HG03175 (cell line): ENCODE data around the gene PARD3B.

Experiments
- ATAC-seq: cut with Tn5 transposase; IDR thresholded peaks from one replicate; pipeline ENCODE4 v1.9.1; 2021; ENCODE audit warnings: mild to moderate bottlenecking, moderate library complexity; ENCODE audit not compliant: unreplicated experiment

Gene PARD3B

DNA sequence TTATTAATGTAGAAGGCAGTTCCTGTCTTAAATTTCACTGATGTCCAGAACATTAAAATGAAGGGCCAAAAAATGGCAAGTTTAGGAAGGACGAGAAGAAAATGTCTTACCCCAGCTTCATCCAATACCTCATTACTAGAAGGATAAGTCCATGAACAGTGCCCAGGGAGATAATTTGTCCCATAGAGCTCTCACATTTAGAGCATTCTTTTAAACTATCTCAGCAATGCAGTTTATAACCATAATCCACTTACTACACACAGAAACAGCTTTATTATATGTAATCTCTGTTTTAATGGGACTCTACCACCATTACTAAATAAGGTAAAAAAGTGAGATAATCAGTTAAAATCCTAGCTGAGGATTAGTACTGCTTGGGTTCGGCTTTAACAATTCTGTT, 142.5 kb downstream of the PARD3B start:
- ATAC-seq = no peak

DNA sequence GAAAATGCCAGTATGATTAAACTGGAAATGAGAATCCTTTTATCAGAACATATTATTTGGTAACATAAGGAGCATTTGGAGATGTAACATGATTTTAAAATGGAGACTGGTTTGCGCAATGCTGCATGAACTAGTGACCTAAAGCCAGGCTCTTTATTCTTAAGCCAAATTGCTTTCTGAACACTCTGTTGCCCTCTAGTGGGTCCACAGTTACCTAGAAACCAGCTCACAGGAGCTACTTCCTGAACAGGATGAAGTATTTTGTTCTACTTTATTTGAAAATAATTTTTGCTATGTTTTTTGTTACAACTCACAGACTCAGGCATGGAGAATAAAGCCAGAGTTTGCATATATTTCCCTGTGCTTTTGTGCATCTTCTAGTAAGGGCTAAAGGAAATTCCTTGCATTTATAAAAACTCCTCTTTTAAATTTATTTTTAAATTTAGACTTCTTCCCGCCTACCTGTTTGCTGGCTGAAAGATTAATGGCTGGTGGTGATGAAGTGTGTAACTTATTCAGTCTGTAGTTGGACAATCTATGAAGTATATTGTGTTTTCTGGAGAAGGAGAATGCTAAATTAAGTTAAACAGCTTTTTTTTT, 146.7 kb downstream of the PARD3B start:
- no peak for ATAC-seq

DNA sequence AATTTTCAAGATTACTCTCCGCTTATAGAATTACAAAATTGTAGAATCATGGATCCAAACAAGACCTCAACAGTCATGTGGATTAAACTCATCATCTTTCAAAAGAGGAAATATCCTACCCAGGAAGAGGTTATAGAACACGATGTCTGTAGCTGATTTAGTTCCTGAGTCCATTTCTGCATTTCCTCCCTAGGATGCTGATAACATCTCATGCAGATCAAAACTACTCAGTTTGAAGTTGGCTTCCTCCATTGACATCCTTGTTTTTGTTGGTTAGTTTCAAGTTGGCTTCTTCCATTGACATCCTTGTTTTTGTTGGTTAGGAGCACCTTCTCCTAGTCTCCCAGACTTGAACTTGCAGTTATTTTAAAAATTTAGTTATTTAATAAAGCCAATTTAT, 147.5 kb downstream of the PARD3B start:
- ATAC-seq = no peak

DNA sequence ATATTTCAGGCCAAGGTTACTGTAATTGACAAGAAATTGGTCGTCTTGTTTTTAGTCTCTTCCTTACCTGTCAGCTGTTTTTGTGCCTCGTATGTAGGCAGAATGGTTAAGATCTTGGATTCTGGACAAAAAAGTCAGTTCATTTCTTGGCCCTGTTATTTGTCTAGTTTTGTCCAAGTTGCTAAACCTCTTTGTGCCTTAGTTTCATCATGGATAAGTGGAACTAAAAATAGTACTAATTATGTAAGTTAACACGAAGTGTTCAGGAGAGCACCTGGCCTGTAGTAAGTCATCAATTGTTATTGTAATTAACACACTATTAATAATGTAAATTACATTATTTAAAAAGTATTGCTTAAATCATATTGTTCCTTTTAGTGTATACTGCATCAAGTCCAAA, 148.0 kb downstream of the PARD3B start:
- ATAC-seq = no peak

DNA sequence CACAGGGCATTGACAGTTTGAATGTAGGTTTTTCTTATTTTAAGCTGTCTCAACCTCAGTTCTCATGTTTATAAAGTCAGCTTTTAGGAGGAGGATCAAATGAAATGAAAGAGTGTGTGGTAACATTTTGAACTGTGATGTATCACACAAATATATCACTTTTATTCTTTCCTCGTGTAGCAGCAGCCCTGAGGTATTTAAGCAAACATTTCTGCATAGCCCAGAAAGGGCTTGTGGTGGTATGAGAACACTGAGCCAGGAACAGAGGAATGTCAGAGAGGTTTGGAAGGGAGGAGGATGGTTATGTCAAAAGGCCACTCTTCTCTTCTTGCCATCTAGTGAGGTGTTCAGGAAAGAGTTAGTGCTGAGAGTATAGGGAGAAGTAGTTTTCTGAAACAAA, 150.2 kb downstream of the PARD3B start:
- ATAC-seq = no peak

DNA sequence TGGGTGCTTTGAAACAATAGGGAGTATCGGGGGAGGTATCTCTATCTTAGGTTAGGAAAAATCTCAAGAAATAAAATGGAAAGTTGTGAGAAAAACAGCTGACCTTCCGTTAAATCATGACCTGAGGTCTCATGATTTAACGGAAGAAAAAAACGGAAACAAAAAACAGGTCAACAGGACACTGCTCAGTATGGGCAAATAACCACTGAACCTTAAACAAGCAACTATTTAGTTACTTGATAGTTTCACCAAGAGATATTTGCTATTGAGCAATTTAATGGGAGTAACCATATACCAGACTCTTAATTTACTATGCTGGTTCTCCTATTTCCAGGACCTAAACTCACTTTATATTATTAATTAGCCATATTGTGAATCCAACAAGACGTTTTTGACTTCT, 150.8 kb downstream of the PARD3B start:
- no peak for ATAC-seq

DNA sequence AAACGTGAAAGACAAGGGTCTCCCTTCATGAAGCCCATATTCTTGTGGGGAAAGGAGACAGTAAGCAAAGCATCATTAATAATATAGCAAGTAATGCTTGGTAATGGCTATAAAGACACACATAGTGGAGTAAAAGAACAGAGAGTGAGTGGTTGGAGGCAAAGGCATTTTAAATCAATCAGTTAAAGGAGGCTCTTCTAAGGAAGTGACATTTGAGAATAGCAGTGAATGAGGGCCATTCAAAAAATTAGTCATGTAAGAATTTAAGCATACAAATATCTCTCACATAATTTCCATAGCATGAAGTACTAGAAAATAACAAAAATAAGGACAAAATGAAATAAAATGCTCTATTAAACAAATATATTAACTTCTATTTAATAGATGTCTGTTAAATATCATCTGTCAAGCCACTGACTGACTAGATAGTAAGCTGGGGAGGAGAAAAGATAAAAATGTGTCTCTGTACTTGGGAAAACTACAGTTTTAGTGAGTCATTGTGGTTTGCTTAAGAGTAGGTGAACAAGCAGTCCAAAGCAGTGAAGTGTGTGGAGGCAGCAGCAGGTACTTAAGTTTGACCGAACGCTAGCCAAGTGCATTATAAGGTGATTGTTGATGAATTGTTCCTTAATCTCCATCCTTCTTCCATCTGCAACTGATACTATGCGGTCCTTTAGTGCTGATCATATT, 160.1 kb downstream of the PARD3B start:
- no peak for ATAC-seq

DNA sequence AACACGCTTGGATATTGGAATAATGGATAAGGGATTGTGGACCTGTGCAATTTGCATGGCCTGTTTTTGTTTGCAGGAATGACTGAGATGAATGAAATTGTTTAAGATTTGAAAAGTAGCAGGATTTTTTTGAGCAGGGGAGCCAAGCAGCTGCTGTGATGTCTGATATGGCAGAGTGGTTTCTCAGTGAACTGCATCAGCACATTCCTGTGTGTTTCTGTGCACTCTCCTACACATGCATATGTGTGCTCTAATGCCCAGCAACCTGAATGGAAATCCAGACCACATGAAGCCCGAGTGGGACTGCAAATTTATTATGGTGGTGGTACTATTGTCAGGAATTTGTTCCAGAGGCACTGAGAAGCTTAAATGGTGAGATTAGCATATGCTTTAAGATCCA, 161.7 kb downstream of the PARD3B start:
- ATAC-seq = no peak

DNA sequence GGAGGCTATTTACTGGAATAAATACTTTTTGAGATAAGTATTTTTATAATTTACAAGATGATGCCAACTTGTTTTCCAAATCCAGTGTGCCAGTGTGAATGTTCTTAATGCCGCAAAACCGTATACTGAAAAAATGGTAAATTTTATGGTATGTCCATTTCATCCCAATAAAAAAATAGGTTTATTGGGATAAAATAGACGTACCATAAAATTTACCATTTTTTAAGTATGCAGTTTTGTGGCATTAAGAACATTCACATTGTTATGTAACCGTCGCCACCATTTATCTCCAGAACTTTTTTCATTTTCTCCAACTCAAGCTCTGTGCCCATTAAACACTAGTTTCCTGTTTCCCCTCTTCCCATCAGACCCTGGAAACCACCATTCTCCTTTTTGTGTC, 167.9 kb downstream of the PARD3B start:
- ATAC-seq = no peak

DNA sequence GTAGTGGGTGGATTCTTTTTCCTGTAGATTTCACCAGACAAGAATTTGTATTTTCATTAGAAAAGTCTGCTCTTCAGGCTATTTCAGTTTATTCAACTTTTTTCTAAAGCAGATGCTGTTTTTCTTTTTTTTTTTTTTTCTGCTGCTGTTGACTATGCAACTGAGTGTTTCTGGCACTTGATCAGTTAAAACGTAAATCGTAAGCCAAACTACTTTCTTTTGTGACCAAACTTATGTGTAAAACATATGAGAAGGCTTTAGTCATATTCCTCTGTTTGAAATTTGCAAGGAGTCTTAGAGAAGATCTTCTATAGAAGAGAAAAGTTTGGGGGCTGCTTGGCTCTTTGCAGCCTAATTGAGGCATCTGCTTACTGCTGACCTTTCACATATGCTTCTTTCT, 170.1 kb downstream of the PARD3B start:
- ATAC-seq = no peak

DNA sequence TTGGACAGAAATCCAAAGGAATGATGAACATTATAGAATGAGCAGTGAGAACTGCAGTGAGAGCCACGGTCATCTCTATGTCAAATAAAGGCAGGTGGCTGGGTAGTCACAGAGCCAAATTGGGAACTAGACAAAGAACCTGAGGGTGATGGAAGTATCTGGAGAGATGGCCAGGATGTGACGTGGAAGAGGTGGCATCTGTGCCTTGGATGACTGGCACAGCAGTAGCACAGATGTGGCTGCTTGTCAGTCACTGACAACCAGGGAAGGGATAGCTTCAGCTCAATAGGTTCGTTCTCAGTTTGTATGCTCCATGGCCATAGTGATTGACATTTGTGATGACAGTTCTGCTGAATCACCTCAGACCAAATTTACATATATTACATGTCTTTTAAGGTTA, 172.3 kb downstream of the PARD3B start:
- ATAC-seq = no peak

DNA sequence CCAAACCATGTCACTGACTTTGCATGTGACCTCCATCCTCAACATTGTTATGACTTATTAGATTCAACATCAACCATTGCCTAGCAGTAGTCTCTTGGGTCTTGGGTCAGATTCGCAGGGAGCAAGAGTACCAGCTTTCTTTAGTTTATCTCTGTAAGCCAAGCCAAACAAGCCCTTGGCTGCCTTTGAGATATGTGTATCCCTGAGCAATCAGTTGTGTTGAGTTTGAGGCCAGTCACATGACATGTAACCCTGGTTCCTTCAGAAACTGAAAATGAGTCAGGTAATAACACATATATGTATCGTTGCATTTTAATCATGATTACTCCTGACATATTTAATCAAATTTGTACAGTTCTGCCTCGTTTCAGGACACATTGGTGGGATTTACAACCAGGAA, 173.3 kb downstream of the PARD3B start:
- ATAC-seq = no peak

DNA sequence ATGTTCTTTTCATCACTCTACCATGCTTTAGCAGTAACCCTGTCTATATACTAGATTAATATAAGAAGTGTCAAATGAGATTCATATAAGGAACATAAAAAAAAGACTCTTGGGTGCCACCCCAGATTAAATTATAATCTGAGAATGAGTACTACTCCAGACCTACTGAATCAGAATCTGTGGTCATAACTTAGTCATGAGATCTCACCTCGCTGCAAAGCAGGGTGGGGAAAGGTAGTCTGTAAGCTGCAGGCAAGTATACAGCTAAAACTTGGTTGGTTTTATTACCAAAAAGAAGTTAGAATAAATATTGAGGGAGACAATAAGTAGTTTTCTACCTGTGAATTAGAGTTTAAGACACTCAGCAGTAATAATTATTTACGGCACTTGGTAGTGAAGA, 175.6 kb downstream of the PARD3B start:
- no peak for ATAC-seq

DNA sequence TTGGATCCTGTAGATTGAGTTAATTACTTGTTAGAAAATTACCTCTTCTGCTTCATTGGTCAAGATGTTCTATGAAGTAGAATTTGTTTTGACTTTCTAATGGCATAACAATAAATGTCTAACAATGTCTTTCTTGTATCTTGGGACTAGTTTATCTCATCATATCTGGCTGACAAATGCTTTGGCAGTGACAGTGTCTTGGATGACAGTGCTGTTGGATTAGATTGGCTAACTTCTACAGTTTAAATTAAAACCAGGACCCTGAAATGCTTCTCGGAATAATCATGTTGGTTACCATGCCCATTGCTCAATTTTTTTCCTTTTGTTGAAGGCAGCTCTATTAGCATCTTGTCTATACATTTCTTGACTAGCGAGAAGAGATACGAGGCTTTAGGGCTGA, 176.9 kb downstream of the PARD3B start:
- no peak for ATAC-seq

DNA sequence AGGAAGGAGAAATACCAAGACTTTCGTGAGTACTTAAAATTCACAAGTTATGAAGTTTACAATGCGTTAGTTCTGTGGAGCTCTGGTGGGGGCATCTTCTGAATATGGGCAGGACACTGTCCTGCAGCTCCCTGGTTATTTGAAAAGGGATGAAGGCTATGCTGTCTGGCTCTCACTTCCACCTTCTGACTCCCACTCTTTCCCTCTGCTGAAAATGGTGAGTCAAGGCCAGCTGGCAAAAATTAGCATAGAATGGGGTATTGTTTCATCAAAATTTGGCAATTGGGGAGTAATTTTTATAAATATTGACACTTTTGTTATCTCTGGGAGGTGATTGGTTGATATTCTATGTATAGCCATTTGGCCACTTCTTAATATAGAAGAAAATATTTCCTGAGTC, 177.4 kb downstream of the PARD3B start:
- ATAC-seq = no peak

DNA sequence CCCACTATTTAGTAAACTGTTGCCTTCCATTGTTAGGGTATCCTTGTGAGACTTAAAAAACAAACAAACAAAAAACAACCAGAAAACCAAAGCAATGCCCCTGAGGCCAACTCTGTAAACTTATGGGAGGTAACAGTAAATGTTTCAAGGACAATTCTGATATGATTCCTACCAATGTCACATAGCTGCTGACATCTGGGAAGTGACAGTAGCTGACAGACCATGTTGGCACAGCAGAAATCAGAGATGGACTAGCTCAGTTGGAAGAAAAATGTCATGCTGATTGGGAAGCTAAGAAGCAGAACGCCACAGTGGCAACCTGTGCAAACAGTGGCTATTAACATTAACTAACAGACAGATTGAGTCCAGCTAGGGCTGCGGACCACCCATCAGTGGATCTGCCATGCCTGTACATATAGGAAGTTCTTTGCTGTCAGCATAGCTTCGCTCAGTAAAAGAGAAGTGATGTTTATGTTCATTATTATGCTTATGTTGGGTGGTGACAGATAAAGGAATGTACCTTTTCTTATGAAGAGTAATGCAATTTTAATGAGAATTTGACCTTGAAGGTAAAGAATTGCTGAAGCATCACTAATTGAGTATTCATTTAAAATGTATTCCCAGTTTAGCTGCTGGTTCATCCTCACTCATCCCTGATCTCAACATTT, 180.6 kb downstream of the PARD3B start:
- no peak for ATAC-seq

DNA sequence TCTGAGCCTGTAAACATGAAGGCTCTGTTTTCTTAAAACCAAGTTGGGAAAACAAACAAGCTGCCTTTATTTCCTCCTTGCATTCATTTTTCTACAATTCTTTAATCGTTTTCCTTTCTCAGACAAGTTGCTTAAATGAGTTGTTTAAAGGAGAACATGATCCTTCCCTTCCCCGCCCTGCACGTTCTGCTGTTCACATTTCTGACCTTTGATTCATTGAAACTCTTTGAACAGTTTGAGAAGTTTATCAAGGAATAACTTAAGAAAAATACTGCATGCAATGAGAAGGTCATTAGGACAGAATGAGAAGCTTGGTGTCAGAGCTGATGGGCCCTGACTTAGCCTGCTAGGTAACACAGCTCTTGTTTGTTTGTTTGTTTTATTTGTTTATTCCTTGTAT, 181.6 kb downstream of the PARD3B start:
- no peak for ATAC-seq

DNA sequence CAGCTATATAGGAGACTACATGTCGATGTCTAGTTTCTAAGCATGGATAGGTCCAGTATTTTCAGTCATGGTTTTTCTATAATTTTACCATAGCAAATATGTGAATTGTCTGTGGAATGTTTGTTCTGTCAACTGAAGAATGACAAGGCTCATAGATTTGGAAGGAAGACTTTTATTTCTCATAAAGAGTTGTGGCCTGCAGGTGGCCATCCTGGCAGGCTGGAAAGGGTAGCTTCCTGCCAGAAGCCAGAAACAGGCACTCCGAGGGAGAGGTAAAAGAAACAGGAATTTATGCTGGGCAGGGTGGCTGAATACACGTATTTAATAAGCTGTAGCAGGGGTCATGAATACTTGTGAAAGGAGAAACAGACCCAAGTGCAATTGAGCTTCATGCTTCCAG, 182.1 kb downstream of the PARD3B start:
- no peak for ATAC-seq

DNA sequence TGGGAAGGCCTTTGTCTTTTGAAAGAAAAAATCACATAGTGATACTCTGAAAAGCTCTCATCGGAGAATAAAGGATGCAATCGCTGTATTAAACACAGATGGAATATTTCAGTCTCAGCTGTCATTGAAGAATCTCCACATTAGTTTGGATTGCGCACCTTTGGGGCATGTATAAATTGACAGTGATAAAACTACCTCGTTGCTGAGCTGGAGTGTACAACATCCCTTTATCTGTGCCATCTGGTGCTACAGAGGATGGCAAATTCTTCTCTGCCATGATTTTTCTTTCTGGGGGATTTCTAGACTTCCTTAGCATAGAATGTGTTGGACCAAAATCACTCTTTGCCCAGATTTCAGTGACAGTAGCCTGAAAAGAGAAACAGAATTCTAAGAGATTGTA, 185.3 kb downstream of the PARD3B start:
- no peak for ATAC-seq

DNA sequence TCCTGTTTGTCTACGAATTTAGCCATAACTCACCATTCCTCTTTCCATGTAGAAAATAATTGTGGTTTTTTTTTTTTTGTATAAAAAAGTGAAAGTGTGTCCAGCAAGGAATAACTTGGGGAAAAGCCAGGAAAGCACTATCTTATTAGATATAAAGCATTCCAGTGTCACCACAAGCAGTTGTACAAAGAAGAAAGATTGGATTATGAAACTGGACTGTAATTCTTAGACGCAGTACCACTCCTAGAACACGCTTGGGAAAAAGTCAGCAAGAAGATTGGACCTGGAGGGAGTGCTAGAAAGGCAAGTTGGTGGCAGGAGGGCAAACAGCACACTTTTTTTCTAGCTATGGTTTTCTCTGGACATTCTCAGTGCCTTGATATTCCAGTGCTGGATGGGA, 186.7 kb downstream of the PARD3B start:
- no peak for ATAC-seq

DNA sequence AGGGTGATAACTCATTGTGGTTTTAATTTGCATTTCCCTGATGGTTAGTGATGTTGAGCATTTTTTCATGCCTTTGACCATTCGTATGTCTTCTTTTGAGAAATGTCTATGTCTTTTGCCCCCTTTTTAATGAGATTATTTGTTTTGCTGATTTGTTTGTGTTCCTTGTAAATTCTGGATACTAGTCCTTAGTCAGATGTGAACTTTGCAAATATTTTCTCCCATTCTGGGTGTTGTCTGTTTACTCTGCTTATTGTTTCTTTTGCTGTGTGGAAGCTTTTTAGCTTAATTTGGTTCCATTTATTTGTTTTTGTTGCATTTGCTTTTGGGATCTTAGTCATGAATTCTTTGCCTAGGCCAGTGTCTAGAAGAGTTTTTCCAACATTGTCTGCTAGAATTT, 192.0 kb downstream of the PARD3B start:
- no peak for ATAC-seq

DNA sequence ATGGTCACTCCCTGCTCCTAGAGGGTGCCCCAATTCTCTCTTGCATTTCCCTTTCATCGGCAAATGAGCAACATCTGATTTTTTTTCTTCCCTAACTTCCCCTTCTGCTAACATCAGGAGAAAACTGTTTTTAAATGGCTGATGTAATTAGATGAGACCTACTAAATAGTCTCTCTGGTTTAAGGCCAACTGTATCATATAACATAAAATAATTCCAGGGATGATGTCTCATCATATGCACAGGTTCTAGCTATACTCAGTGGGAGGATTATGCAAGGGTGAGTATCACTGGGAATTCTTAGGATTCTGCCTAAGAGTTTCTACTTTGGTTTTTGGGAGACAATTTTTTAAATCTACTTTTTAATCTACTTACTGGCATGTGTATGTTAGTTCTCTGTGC, 193.4 kb downstream of the PARD3B start:
- ATAC-seq = no peak
